Osteoblast (primary cell): ENCODE data around the gene MUSK. TPM values are rescaled to one million over a fixed set of nuclear protein-coding genes. Genes with fewer than 3 reads are reported as not detected.
A peak's percentile ranks its signal among the peaks of the same experiment; 100 is the strongest.

Experiments used
- DNase-seq: peaks from one replicate; pipeline ENCODE4 v3.0.0; 2011; ENCODE audit warnings: low spot score, mixed read lengths; ENCODE audit not compliant: insufficient read length; ENCODE audit errors: missing footprints
- H2AFZ ChIP-seq: 2 replicates; pipeline ENCODE4 v1.6.0; 2011; ENCODE audit warnings: mild to moderate bottlenecking, low read length
- H3K27ac ChIP-seq: 2 replicates; pipeline ENCODE4 v1.5.1; 2011; ENCODE audit warnings: mild to moderate bottlenecking, low read depth, low read length, moderate library complexity
- H3K27me3 ChIP-seq: 2 replicates; pipeline ENCODE4 v1.6.0; 2012; ENCODE audit warnings: mild to moderate bottlenecking, control low read depth, inconsistent platforms, low read length, moderate library complexity; ENCODE audit not compliant: insufficient read depth
- H3K36me3 ChIP-seq: 2 replicates; pipeline ENCODE4 v1.5.1; 2011; ENCODE audit warnings: mild to moderate bottlenecking, low read length, control low read depth, moderate library complexity; ENCODE audit not compliant: insufficient read depth
- H3K4me1 ChIP-seq: 2 replicates; pipeline ENCODE4 v1.5.1; 2011; ENCODE audit warnings: mild to moderate bottlenecking, low read length, control low read depth, moderate library complexity; ENCODE audit not compliant: insufficient read depth
- H3K4me2 ChIP-seq: 2 replicates; pipeline ENCODE4 v1.6.0; 2011; ENCODE audit warnings: mild to moderate bottlenecking, low read length; ENCODE audit not compliant: insufficient read depth
- H3K4me3 ChIP-seq: fragments of 200-600 bp; sonication (generic); 3 replicates; pipeline ENCODE4 v1.5.1; 2012; ENCODE audit warnings: mild to moderate bottlenecking, low read length, inconsistent platforms; ENCODE audit not compliant: insufficient read depth
- H3K79me2 ChIP-seq: 2 replicates; pipeline ENCODE4 v1.6.0; 2012; ENCODE audit warnings: mild to moderate bottlenecking, low read length, control low read depth, inconsistent platforms; ENCODE audit not compliant: insufficient read depth
- H3K9me3 ChIP-seq: 2 replicates; pipeline ENCODE4 v1.5.1; 2011; ENCODE audit warnings: low read depth, low read length, control low read depth
- H4K20me1 ChIP-seq: 2 replicates; pipeline ENCODE4 v1.6.0; 2012; ENCODE audit warnings: mild to moderate bottlenecking, low read length, control low read depth; ENCODE audit not compliant: insufficient read depth
- total RNA-seq: library from RNA; depleted of rRNA; stranded (reverse); fragments of >200 nt; gene quantifications from 2 replicates; pipeline ENCODE4 v1.2.3, GENCODE V29; 2012
- TF ChIP-seq, protein P1 (sequence below): IDR thresholded peaks from 2 replicates; pipeline ENCODE4 v1.5.1; 2011; ENCODE audit warnings: mild to moderate bottlenecking, low read depth, low read length, moderate library complexity; ENCODE audit errors: extremely low read depth

The MUSK gene
- total RNA-seq, 1 donor: under 0.01 TPM

DNA sequence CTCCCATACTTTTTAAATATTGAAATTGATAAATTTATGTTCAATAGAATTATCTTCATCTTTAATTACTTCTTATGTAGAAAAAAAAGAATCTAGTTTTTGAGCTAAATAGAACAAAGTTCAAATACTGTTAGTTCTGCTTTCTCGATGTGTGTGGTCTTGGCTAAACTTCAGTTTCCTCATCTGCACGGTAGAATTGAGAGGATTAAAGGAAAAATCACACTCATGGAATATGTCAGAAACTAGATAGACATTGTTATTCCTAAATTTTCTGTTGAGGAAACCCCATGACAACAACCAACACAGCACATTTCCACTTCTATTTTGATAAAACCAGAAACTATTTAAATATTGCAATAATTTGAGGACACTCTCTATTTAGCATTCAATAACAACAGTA is 100.3 kb downstream of the MUSK start:
- Histone ChIP-seq H4K20me1 (no peaks in the 10 kb centered on the region), H3K9me3 (no peaks in the 10 kb centered on the region), H3K36me3 (no peaks in the 10 kb centered on the region), H3K79me2 (no peaks in the 10 kb centered on the region), H3K4me3 (no peak overlapping the region), H3K4me2 (no peak overlapping the region), H3K27ac (no peak overlapping the region), H2AFZ (no peak overlapping the region), H3K4me1 (peaks cover 22% of the 10 kb centered on the region), H3K27me3 (no peaks in the 10 kb centered on the region)
- no peak for DNase-seq
- TF ChIP-seq, protein P1, sequence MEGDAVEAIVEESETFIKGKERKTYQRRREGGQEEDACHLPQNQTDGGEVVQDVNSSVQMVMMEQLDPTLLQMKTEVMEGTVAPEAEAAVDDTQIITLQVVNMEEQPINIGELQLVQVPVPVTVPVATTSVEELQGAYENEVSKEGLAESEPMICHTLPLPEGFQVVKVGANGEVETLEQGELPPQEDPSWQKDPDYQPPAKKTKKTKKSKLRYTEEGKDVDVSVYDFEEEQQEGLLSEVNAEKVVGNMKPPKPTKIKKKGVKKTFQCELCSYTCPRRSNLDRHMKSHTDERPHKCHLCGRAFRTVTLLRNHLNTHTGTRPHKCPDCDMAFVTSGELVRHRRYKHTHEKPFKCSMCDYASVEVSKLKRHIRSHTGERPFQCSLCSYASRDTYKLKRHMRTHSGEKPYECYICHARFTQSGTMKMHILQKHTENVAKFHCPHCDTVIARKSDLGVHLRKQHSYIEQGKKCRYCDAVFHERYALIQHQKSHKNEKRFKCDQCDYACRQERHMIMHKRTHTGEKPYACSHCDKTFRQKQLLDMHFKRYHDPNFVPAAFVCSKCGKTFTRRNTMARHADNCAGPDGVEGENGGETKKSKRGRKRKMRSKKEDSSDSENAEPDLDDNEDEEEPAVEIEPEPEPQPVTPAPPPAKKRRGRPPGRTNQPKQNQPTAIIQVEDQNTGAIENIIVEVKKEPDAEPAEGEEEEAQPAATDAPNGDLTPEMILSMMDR: no peak

DNA sequence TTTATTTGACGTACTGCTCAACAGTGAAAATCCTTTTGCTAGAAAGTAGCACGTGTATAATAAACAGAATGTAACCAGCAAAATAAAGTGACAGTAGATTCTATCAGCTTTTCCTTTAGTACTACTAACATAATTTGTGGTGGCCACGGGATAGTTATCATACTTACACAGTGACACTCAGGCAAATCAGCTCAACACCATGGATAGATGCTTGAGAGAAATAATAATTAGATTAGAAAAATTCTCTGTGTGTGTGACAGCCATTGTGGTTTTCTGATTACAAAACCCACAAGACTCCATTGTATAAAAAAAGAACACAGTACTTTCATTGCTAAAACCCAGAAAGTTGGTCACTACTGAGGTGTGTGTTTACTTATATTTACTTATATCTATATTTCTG is 101.1 kb downstream of the MUSK start:
- no peaks in the 10 kb centered on the region for H3K79me2 ChIP-seq
- H3K27ac ChIP-seq: no peak overlapping the region

DNA sequence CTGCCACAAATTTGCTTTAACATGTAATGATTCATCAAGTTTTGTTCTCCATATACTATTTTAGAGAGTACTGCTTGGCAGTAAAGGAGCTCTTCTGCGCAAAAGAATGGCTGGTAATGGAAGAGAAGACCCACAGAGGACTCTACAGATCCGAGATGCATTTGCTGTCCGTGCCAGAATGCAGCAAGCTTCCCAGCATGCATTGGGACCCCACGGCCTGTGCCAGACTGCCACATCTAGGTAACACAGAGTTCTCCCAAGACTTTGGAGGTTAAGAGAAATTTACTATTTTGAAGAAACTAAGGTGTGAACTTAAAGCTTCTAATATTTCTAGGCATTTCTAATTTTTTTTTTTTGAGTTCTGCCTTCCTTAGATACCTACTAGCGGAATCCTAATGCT is 107.1 kb downstream of the MUSK start:
- Histone ChIP-seq H3K4me2 (no peak overlapping the region), H2AFZ (no peak overlapping the region), H3K36me3 (no peaks in the 10 kb centered on the region), H3K79me2 (no peaks in the 10 kb centered on the region), H3K9me3 (no peaks in the 10 kb centered on the region), H3K27me3 (no peaks in the 10 kb centered on the region), H3K4me3 (no peak overlapping the region), H3K4me1 (peaks cover 11% of the 10 kb centered on the region), H3K27ac (no peak overlapping the region), H4K20me1 (no peaks in the 10 kb centered on the region)
- DNase-seq: no peak
- TF ChIP-seq, protein P1: no peak

More for the DNA sequence above, 101.1 kb downstream of the MUSK start:
- TF ChIP-seq, protein P1: no peak
- Histone ChIP-seq H3K27me3 (no peaks in the 10 kb centered on the region), H2AFZ (no peak overlapping the region), H3K4me1 (peaks cover 22% of the 10 kb centered on the region), H4K20me1 (no peaks in the 10 kb centered on the region), H3K4me3 (no peak overlapping the region), H3K9me3 (no peaks in the 10 kb centered on the region), H3K36me3 (no peaks in the 10 kb centered on the region), H3K4me2 (peak overlapping the region; percentile 53)
- DNase-seq: no peak

DNA sequence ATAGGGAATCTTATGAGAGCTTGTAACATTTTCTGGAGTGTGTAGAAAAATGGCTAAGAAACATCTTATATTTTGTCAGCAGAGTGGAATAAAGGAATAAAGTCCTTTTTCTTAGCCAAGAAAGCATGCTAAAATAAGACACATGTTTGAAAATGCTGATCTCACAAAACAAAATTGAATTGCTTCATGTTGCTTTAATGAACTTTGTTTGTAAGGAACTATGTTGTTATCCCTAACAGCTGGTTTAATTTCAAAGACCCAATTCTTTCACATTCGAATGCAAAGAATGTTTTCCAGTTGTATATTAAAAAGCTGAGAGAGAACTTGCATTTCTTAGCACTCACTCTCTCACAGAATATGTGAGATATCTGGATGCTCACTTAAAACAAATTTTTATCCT is 107.6 kb downstream of the MUSK start:
- H3K36me3 ChIP-seq: no peaks in the 10 kb centered on the region
- TF ChIP-seq, protein P1: no peak
- H3K9me3 ChIP-seq: no peaks in the 10 kb centered on the region
- H4K20me1 ChIP-seq: no peaks in the 10 kb centered on the region
- no peak overlapping the region for H2AFZ ChIP-seq
- no peak overlapping the region for H3K27ac ChIP-seq
- no peak overlapping the region for H3K4me3 ChIP-seq
- DNase-seq: no peak
- H3K27me3 ChIP-seq: no peaks in the 10 kb centered on the region
- peaks cover 11% of the 10 kb centered on the region for H3K4me1 ChIP-seq
- no peaks in the 10 kb centered on the region for H3K79me2 ChIP-seq
- no peak overlapping the region for H3K4me2 ChIP-seq
